Measurements from ENCODE around the gene GDPD1.
A peak's percentile ranks its signal among the peaks of the same experiment; 100 is the strongest.

Gene GDPD1

DNA sequence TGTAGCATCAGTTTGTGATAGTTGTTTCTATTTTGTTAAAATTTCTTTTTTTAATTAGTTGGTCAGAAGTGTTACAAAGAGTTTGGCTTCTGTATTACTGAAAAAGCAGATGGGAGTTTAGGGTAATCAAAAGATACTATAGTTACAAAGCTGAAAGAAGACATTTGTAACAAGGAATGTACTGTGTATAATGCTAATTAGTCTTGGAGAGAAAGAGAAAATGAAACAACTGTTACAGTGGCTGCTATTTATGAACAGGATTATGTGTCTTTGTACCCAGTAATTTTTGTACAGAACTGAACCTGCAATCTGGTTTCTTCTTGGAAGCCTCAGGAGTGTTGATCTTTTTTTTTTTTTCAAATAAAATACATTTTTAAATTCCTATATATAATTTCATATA is 14.3 kb downstream of the GDPD1 start:
- no peaks in the 10 kb centered on the region for H3K27me3 ChIP-seq (replicated peaks in 2 of 5; ENCODE audit: control insufficient read depth in 4 of 5, insufficient read depth in 5 of 5, low read length in 4 of 5)
- no peaks in the 10 kb centered on the region for H3K36me3 ChIP-seq (ENCODE audit: control insufficient read depth in 4 of 4, insufficient read depth in 4 of 4, low read length in 3 of 4)
- H3K4me3 ChIP-seq (ENCODE audit: control insufficient read depth in 1 of 7, extremely low read depth in 1 of 7, insufficient read depth in 4 of 7, low read depth in 2 of 7, low read length in 6 of 7) = peak overlapping the region in 1 of 7 experiments; percentile 19
- no peak for DNase-seq
- no peaks in the 10 kb centered on the region for H3K9me3 ChIP-seq (ENCODE audit: control extremely low read depth in 1 of 5, control insufficient read depth in 4 of 5, insufficient read depth in 2 of 5, low read depth in 1 of 5, low read length in 4 of 5)
- H3K4me1 ChIP-seq (ENCODE audit: control extremely low read depth in 1 of 4, control insufficient read depth in 4 of 4, insufficient read depth in 4 of 4, low read length in 3 of 4) = no peaks in the 10 kb centered on the region
- CTCF ChIA-PET = no interaction called here
- H3K27ac ChIP-seq (ENCODE audit: insufficient read depth in 1 of 2, low read depth in 1 of 2, low read length in 2 of 2, poor library complexity in 1 of 2, severe bottlenecking in 2 of 2) = no peak overlapping the region
- POLR2A ChIA-PET = no interaction called here

DNA sequence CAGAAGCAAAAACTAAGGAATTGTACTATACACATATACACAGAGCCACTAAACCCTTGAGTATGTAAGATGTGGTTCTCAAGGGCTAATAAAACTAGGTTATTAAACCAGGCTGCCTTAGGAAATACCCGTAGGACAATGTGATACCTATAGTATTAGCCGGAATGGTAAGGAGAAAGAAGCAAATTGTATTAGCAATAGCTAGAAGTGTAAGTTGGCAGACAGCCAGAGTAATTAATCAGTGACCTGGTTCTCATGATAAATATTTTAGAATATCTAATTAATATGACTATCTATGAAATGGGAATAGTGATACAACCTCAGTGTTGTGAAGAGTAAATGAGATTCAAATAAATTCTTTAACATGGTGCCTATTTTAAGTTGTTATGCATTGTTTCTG is 18.6 kb downstream of the GDPD1 start:
- H3K27me3 ChIP-seq (replicated peaks in 2 of 5; ENCODE audit: control insufficient read depth in 4 of 5, insufficient read depth in 5 of 5, low read length in 4 of 5) = no peaks in the 10 kb centered on the region
- no peak overlapping the region for H3K27ac ChIP-seq (ENCODE audit: insufficient read depth in 1 of 2, low read depth in 1 of 2, low read length in 2 of 2, poor library complexity in 1 of 2, severe bottlenecking in 2 of 2)
- no peak for DNase-seq
- H3K4me1 ChIP-seq (ENCODE audit: control extremely low read depth in 1 of 4, control insufficient read depth in 4 of 4, insufficient read depth in 4 of 4, low read length in 3 of 4) = no peaks in the 10 kb centered on the region
- H3K36me3 ChIP-seq (ENCODE audit: control insufficient read depth in 4 of 4, insufficient read depth in 4 of 4, low read length in 3 of 4) = no peaks in the 10 kb centered on the region
- CTCF ChIA-PET = interaction anchor here (0.5 to 0.6 kb wide), 2 partner anchors 9 to 77 kb away, joined by 3 to 4 read pairs; no protein-coding TSS in a partner anchor
- 100% methylated on average over 1 of the region's 2 CpGs for WGBS (ENCODE audit: insufficient coverage)
- H3K9me3 ChIP-seq (ENCODE audit: control extremely low read depth in 1 of 5, control insufficient read depth in 4 of 5, insufficient read depth in 2 of 5, low read depth in 1 of 5, low read length in 4 of 5) = no peaks in the 10 kb centered on the region
- H3K4me3 ChIP-seq (ENCODE audit: control insufficient read depth in 1 of 7, extremely low read depth in 1 of 7, insufficient read depth in 4 of 7, low read depth in 2 of 7, low read length in 6 of 7) = no peak overlapping the region
- POLR2A ChIA-PET = no interaction called here

DNA sequence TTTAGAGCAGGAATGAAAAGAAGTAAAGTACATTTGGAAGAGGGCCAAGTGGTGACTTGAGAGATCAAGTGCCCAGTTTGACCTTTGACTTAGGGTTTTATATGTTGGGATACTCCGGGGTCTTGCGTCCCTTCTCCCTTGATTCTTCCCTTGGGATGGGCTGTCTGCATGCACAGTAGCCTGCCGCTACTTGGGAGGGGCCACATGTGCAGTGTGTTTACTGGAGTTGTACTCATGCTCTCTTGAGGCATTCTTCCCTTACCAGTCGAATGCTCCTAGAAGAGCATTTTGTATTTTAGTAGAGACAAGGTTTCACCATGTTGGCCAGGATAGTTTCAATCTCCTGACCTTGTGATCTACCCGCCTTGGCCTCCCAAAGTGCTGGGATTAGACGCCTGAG is 23.8 kb downstream of the GDPD1 start:
- Histone ChIP-seq H3K4me3 (ENCODE audit: control insufficient read depth in 1 of 7, extremely low read depth in 1 of 7, insufficient read depth in 4 of 7, low read depth in 2 of 7, low read length in 6 of 7) (no peak overlapping the region), H3K9me3 (ENCODE audit: control extremely low read depth in 1 of 5, control insufficient read depth in 4 of 5, insufficient read depth in 2 of 5, low read depth in 1 of 5, low read length in 4 of 5) (no peaks in the 10 kb centered on the region), H3K27ac (ENCODE audit: insufficient read depth in 1 of 2, low read depth in 1 of 2, low read length in 2 of 2, poor library complexity in 1 of 2, severe bottlenecking in 2 of 2) (no peak overlapping the region), H3K27me3 (replicated peaks in 2 of 5; ENCODE audit: control insufficient read depth in 4 of 5, insufficient read depth in 5 of 5, low read length in 4 of 5) (no peaks in the 10 kb centered on the region), H3K4me1 (ENCODE audit: control extremely low read depth in 1 of 4, control insufficient read depth in 4 of 4, insufficient read depth in 4 of 4, low read length in 3 of 4) (no peaks in the 10 kb centered on the region), H3K36me3 (ENCODE audit: control insufficient read depth in 4 of 4, insufficient read depth in 4 of 4, low read length in 3 of 4) (peaks cover 0 to 4% (median 3%) of the 10 kb centered on the region in 4 experiments)
- POLR2A ChIA-PET = no interaction called here
- WGBS (ENCODE audit: insufficient coverage) = 100% methylated on average over 2 of the region's 6 CpGs
- DNase-seq = no peak
- CTCF ChIA-PET = no interaction called here

DNA sequence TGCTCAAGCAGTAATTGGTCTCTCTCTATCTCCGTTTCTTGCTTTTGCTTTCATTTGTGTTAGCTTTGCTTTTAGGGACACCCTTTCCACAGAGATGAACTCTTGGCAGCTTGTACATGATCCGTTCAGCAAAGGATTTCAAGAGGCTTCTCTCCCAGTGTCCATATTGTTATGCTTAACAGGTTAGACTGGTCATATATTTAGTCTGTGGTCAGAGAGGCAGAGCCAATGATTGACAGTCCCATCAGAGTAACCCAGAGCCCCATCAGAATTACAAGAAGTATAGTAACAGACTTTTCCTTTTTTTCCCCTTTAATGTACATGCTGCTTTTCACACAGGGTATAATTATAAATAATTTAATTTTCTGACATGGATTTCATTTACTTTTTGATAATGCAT is 34.4 kb downstream of the GDPD1 start:
- Histone ChIP-seq H3K36me3 (ENCODE audit: control insufficient read depth in 4 of 4, insufficient read depth in 4 of 4, low read length in 3 of 4) (peaks cover 3 to 16% (median 10%) of the 10 kb centered on the region in 4 experiments), H3K9me3 (ENCODE audit: control extremely low read depth in 1 of 5, control insufficient read depth in 4 of 5, insufficient read depth in 2 of 5, low read depth in 1 of 5, low read length in 4 of 5) (no peaks in the 10 kb centered on the region), H3K4me3 (ENCODE audit: control insufficient read depth in 1 of 7, extremely low read depth in 1 of 7, insufficient read depth in 4 of 7, low read depth in 2 of 7, low read length in 6 of 7) (no peak overlapping the region), H3K27ac (ENCODE audit: insufficient read depth in 1 of 2, low read depth in 1 of 2, low read length in 2 of 2, poor library complexity in 1 of 2, severe bottlenecking in 2 of 2) (no peak overlapping the region), H3K4me1 (ENCODE audit: control extremely low read depth in 1 of 4, control insufficient read depth in 4 of 4, insufficient read depth in 4 of 4, low read length in 3 of 4) (no peaks in the 10 kb centered on the region), H3K27me3 (replicated peaks in 2 of 5; ENCODE audit: control insufficient read depth in 4 of 5, insufficient read depth in 5 of 5, low read length in 4 of 5) (no peaks in the 10 kb centered on the region)
- 100% methylated on average over 1 of the region's 2 CpGs for WGBS (ENCODE audit: insufficient coverage)
- POLR2A ChIA-PET = no interaction called here
- CTCF ChIA-PET = interaction anchor here (0.8 to 1.4 kb wide), 2 partner anchors 56 to 141 kb away, joined by 3 to 4 read pairs; no protein-coding TSS in a partner anchor
- no peak for DNase-seq

DNA sequence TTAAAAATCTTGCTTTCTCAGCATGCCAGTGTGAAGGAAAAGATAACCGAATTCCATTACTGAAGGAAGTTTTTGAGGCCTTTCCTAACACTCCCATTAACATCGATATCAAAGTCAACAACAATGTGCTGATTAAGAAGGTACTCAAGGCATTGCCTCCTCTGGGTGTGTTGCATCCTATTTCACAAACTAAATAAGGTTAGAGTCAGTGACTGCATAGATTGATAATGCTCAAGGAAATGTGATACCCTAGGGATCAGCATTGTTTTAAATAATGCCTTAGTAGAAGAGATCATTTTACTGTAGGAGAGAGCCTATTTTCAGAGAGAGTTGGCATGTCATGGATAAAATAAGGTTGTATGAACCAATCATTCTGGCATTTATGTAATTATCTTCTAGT is 36.8 kb downstream of the GDPD1 start:
- Histone ChIP-seq H3K4me1 (ENCODE audit: control extremely low read depth in 1 of 4, control insufficient read depth in 4 of 4, insufficient read depth in 4 of 4, low read length in 3 of 4) (no peaks in the 10 kb centered on the region), H3K4me3 (ENCODE audit: control insufficient read depth in 1 of 7, extremely low read depth in 1 of 7, insufficient read depth in 4 of 7, low read depth in 2 of 7, low read length in 6 of 7) (no peak overlapping the region), H3K36me3 (ENCODE audit: control insufficient read depth in 4 of 4, insufficient read depth in 4 of 4, low read length in 3 of 4) (peaks cover 0 to 9% (median 2%) of the 10 kb centered on the region in 4 experiments), H3K9me3 (ENCODE audit: control extremely low read depth in 1 of 5, control insufficient read depth in 4 of 5, insufficient read depth in 2 of 5, low read depth in 1 of 5, low read length in 4 of 5) (no peaks in the 10 kb centered on the region), H3K27ac (ENCODE audit: insufficient read depth in 1 of 2, low read depth in 1 of 2, low read length in 2 of 2, poor library complexity in 1 of 2, severe bottlenecking in 2 of 2) (no peak overlapping the region), H3K27me3 (replicated peaks in 2 of 5; ENCODE audit: control insufficient read depth in 4 of 5, insufficient read depth in 5 of 5, low read length in 4 of 5) (no peaks in the 10 kb centered on the region)
- no peak for DNase-seq
- 100% methylated on average over 1 of the region's 2 CpGs for WGBS (ENCODE audit: insufficient coverage)
- POLR2A ChIA-PET = interaction anchor here (0.6 kb wide), 1 partner anchor 17 kb away, joined by 5 read pairs; no protein-coding TSS in a partner anchor
- CTCF ChIA-PET = interaction anchor here (1.0 kb wide), 1 partner anchor 8 kb away, joined by 3 read pairs; no protein-coding TSS in a partner anchor

DNA sequence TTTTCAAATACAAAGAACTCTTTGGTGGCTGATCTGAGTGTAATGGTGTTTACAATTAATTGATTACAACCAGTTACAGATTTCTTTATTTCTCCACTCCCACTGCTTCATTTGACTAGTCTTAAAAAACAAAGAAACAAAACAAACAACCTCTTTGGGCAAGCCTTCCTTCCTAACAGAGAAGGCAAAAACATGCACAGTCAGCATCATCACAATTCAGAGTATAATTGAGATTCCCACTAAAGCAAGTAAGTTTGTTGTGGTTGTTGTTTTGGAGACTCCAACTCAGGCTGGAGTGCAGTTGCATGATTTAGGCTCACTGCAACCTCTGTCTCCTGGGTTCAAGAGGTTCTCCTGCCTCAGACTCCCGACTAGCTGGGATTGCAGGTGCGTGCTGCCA is 40.4 kb downstream of the GDPD1 start:
- Histone ChIP-seq H3K9me3 (ENCODE audit: control extremely low read depth in 1 of 5, control insufficient read depth in 4 of 5, insufficient read depth in 2 of 5, low read depth in 1 of 5, low read length in 4 of 5) (no peaks in the 10 kb centered on the region), H3K4me1 (ENCODE audit: control extremely low read depth in 1 of 4, control insufficient read depth in 4 of 4, insufficient read depth in 4 of 4, low read length in 3 of 4) (no peaks in the 10 kb centered on the region), H3K36me3 (ENCODE audit: control insufficient read depth in 4 of 4, insufficient read depth in 4 of 4, low read length in 3 of 4) (peaks cover 0 to 9% (median 4%) of the 10 kb centered on the region in 4 experiments), H3K4me3 (ENCODE audit: control insufficient read depth in 1 of 7, extremely low read depth in 1 of 7, insufficient read depth in 4 of 7, low read depth in 2 of 7, low read length in 6 of 7) (no peak overlapping the region), H3K27me3 (replicated peaks in 2 of 5; ENCODE audit: control insufficient read depth in 4 of 5, insufficient read depth in 5 of 5, low read length in 4 of 5) (no peaks in the 10 kb centered on the region), H3K27ac (ENCODE audit: insufficient read depth in 1 of 2, low read depth in 1 of 2, low read length in 2 of 2, poor library complexity in 1 of 2, severe bottlenecking in 2 of 2) (no peak overlapping the region)
- ChIA-PET POLR2A (no interaction called here), CTCF (no interaction called here)
- DNase-seq = no peak
- WGBS (ENCODE audit: insufficient coverage) = 100% methylated on average over 2 of the region's 2 CpGs

DNA sequence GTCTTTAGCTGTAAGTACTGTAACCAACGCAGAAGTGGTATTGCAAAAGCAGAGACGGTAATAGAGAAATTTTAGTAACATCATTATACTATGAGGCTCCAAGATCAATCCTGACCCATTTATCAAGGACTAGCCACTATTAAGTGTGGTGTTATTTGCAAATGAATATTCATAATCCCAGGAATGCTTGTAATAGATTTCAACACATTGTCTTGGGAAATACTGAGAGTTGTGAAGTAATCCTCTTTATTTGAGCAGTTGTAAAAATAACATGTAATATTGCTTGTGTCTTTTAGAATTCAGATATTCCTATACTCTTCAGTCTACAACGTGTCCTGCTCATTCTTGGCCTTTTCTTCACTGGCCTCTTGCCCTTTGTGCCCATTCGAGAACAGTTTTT is 46.4 kb downstream of the GDPD1 start:
- ChIA-PET CTCF (interaction anchor here (0.6 kb wide), 1 partner anchor 16 kb away, joined by 4 read pairs; no protein-coding TSS in a partner anchor), POLR2A (interaction anchor here (0.6 kb wide), 1 partner anchor 82 kb away, joined by 4 read pairs; no protein-coding TSS in a partner anchor)
- Histone ChIP-seq H3K27me3 (replicated peaks in 2 of 5; ENCODE audit: control insufficient read depth in 4 of 5, insufficient read depth in 5 of 5, low read length in 4 of 5) (no peaks in the 10 kb centered on the region), H3K9me3 (ENCODE audit: control extremely low read depth in 1 of 5, control insufficient read depth in 4 of 5, insufficient read depth in 2 of 5, low read depth in 1 of 5, low read length in 4 of 5) (no peaks in the 10 kb centered on the region), H3K4me3 (ENCODE audit: control insufficient read depth in 1 of 7, extremely low read depth in 1 of 7, insufficient read depth in 4 of 7, low read depth in 2 of 7, low read length in 6 of 7) (no peak overlapping the region), H3K36me3 (ENCODE audit: control insufficient read depth in 4 of 4, insufficient read depth in 4 of 4, low read length in 3 of 4) (peaks cover 0 to 35% (median 6%) of the 10 kb centered on the region in 4 experiments), H3K27ac (ENCODE audit: insufficient read depth in 1 of 2, low read depth in 1 of 2, low read length in 2 of 2, poor library complexity in 1 of 2, severe bottlenecking in 2 of 2) (no peak overlapping the region), H3K4me1 (ENCODE audit: control extremely low read depth in 1 of 4, control insufficient read depth in 4 of 4, insufficient read depth in 4 of 4, low read length in 3 of 4) (no peaks in the 10 kb centered on the region)
- DNase-seq = no peak
- 100% methylated on average over 1 of the region's 4 CpGs for WGBS (ENCODE audit: insufficient coverage)

Measured in common myeloid progenitor, CD34-positive (primary cell).